ENCODE results near the gene FAF1.

DNA sequence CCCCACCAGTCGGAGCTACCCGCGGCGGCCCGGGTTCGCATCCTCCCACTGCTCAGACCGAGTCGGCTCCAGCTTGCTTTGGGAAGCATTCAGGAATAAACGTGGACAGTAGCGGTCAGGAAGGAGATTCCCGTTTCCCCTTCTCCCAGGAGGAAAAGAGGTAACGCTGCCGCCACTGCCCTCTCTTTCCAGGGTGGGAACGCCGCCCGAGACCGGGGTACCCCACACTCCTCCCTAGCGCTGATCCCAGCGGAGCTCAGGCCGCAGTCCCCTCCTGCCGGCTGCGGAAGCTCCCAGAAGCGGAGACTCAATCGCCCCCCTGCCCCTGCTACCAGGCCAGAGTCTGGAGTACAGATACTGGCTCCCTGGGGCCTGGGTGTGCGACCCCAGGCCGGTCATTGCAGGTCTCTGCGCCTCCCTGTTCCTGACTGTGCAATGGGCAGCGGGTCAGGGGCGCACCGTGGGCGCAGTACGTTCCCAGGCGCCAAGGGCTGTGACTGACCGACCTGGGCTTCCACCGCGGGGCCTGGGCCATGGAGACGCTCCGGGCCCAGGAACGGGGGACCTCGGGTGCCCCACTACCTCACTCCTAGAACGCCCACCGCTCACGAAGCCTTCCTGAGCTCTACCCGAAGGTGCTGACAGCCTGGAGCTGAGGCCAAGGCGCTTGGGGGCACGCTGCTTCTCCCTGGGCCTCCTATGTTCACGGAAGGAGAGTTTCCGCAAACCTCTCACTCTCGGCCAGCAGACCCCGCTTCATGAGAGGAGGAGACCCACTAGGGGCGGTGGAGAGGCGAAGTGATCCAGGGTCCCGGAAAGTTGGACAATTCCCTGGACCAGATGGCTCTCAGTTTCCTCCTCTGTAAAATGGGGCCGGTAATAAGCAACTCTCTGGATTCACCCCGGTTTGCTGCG lies 544.6 kb downstream of the FAF1 start:
- TF ChIP-seq, protein P1, sequence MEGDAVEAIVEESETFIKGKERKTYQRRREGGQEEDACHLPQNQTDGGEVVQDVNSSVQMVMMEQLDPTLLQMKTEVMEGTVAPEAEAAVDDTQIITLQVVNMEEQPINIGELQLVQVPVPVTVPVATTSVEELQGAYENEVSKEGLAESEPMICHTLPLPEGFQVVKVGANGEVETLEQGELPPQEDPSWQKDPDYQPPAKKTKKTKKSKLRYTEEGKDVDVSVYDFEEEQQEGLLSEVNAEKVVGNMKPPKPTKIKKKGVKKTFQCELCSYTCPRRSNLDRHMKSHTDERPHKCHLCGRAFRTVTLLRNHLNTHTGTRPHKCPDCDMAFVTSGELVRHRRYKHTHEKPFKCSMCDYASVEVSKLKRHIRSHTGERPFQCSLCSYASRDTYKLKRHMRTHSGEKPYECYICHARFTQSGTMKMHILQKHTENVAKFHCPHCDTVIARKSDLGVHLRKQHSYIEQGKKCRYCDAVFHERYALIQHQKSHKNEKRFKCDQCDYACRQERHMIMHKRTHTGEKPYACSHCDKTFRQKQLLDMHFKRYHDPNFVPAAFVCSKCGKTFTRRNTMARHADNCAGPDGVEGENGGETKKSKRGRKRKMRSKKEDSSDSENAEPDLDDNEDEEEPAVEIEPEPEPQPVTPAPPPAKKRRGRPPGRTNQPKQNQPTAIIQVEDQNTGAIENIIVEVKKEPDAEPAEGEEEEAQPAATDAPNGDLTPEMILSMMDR (conservative IDR thresholded peaks at IDR 0.05; ENCODE audit: low read length) = no peak
- TF ChIP-seq EZH2phosphoT487 (IDR thresholded peaks at IDR 0.05; ENCODE audit: borderline replicate concordance, low read depth, low read length) = no peak

All from OCI-LY7 (cell line).